Mucosa of rectum (tissue), 2 donors: ENCODE results near the gene TECPR1.
A peak's percentile ranks its signal among the peaks of the same experiment; 100 is the strongest.

Experiments used
- H3K27ac ChIP-seq, 2 donors: one replicate each; pipeline ENCODE4 v1.7.0; 2013; ENCODE audit warnings: inconsistent platforms in 2 of 2, low read depth in 2 of 2, low read length in 2 of 2
- H3K27me3 ChIP-seq, 2 donors: one replicate each; pipeline ENCODE4 v1.7.0; 2013; ENCODE audit warnings: low read length in 2 of 2; ENCODE audit not compliant: control insufficient read depth in 2 of 2, insufficient read depth in 2 of 2
- H3K36me3 ChIP-seq, 2 donors: one replicate each; pipeline ENCODE4 v1.7.0; 2013; ENCODE audit warnings: low read length in 2 of 2; ENCODE audit not compliant: control insufficient read depth in 2 of 2, insufficient read depth in 2 of 2
- H3K4me1 ChIP-seq, 2 donors: one replicate each; pipeline ENCODE4 v1.7.0; 2013; ENCODE audit warnings: low read length in 2 of 2, mild to moderate bottlenecking in 1 of 2; ENCODE audit not compliant: control insufficient read depth in 2 of 2, insufficient read depth in 2 of 2
- H3K4me3 ChIP-seq, 2 donors: one replicate each; pipeline ENCODE4 v1.7.0; 2013; ENCODE audit warnings: low read length in 2 of 2
- H3K9ac ChIP-seq, 2 donors: one replicate each; pipeline ENCODE4 v1.7.0; 2013; ENCODE audit warnings: low read length in 2 of 2, low read depth in 1 of 2, mild to moderate bottlenecking in 1 of 2
- H3K9me3 ChIP-seq, 2 donors: one replicate each; pipeline ENCODE4 v1.7.0; 2013; ENCODE audit warnings: low read length in 2 of 2; ENCODE audit not compliant: control insufficient read depth in 2 of 2
- donor health status: healthy.
- donor health status: Normal muscosa, but diverticular disease.

The TECPR1 gene

GRCh38 chr7:98191668-98192431 lies 60.2 kb downstream of the TECPR1 start:
- no peaks in the 10 kb centered on the region for H3K4me1 ChIP-seq
- H3K36me3 ChIP-seq: peaks cover 58 to 68% of the 10 kb centered on the region in 2 donors
- no peaks in the 10 kb centered on the region for H3K27me3 ChIP-seq
- H3K9ac ChIP-seq: no peak overlapping the region
- no peak overlapping the region for H3K4me3 ChIP-seq
- H3K27ac ChIP-seq: no peak overlapping the region
- no peaks in the 10 kb centered on the region for H3K9me3 ChIP-seq

- H3K9ac ChIP-seq: no peak overlapping the region
- no peaks in the 10 kb centered on the region for H3K9me3 ChIP-seq
- no peaks in the 10 kb centered on the region for H3K27me3 ChIP-seq
- H3K4me1 ChIP-seq: no peaks in the 10 kb centered on the region
- H3K36me3 ChIP-seq: peaks cover 43 to 54% of the 10 kb centered on the region in 2 donors
- H3K4me3 ChIP-seq: no peak overlapping the region
- no peak overlapping the region for H3K27ac ChIP-seq
Measured at GRCh38 chr7:98189559-98189958, 62.5 kb downstream of the TECPR1 start.

DNA sequence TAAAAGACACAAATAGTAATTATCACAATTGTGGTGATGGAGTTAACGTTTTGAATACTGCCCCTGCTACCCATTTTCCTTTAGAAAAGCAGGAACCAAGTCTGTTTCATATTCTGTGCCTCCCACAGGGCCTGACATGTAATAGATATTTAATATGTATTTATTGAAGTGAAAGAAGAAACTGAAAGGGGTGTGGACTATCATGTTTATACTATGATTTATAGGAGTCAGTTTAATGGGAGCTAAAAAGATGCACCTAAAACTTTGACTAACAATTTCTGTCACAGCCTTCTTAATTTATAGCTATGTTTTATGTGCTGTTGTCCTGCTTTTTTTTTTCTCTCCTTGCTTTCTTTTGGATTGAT lies 64.9 kb downstream of the TECPR1 start:
- Histone ChIP-seq H3K9me3 (no peaks in the 10 kb centered on the region), H3K27ac (no peak overlapping the region), H3K9ac (no peak overlapping the region), H3K4me1 (no peaks in the 10 kb centered on the region), H3K27me3 (no peaks in the 10 kb centered on the region), H3K4me3 (no peak overlapping the region), H3K36me3 (peaks cover 21 to 35% of the 10 kb centered on the region in 2 donors)

- Histone ChIP-seq H3K9ac (no peak overlapping the region), H3K27ac (no peak overlapping the region), H3K4me3 (no peak overlapping the region), H3K36me3 (peaks cover 16 to 30% of the 10 kb centered on the region in 2 donors), H3K27me3 (no peaks in the 10 kb centered on the region), H3K4me1 (no peaks in the 10 kb centered on the region), H3K9me3 (no peaks in the 10 kb centered on the region)
Measured at GRCh38 chr7:98186452-98187137, 65.4 kb downstream of the TECPR1 start.

DNA sequence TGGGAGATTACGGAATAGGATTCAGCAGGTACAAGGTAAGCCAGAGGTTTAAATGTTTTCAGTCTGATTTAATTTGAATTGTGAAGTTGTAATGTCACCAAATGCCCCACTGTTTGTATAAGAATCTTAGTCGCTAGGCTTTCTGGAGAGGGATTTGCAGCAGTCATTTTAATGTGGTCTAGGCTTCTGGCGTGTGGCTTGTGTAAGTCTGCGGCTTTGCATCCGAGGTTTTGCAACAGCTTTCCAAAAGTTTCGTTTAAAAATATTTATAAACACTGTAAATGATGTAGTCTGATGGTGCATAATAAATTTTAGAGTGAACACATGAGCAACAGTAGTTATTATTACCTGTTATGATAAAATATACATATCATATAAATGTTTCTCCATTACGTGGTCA lies 66.9 kb downstream of the TECPR1 start:
- Histone ChIP-seq H3K27ac (no peak overlapping the region), H3K9ac (no peak overlapping the region), H3K36me3 (peaks cover 9 to 20% of the 10 kb centered on the region in 2 donors), H3K4me3 (no peak overlapping the region), H3K9me3 (no peaks in the 10 kb centered on the region), H3K4me1 (no peaks in the 10 kb centered on the region), H3K27me3 (no peaks in the 10 kb centered on the region)

- no peak overlapping the region for H3K27ac ChIP-seq
- H3K9me3 ChIP-seq: no peaks in the 10 kb centered on the region
- no peaks in the 10 kb centered on the region for H3K27me3 ChIP-seq
- H3K4me1 ChIP-seq: peaks cover 0 to 7% of the 10 kb centered on the region in 2 donors
- H3K9ac ChIP-seq: no peak overlapping the region
- H3K36me3 ChIP-seq: peaks cover 9 to 16% of the 10 kb centered on the region in 2 donors
- no peak overlapping the region for H3K4me3 ChIP-seq
Measured at GRCh38 chr7:98180751-98181150, 71.3 kb downstream of the TECPR1 start.

DNA sequence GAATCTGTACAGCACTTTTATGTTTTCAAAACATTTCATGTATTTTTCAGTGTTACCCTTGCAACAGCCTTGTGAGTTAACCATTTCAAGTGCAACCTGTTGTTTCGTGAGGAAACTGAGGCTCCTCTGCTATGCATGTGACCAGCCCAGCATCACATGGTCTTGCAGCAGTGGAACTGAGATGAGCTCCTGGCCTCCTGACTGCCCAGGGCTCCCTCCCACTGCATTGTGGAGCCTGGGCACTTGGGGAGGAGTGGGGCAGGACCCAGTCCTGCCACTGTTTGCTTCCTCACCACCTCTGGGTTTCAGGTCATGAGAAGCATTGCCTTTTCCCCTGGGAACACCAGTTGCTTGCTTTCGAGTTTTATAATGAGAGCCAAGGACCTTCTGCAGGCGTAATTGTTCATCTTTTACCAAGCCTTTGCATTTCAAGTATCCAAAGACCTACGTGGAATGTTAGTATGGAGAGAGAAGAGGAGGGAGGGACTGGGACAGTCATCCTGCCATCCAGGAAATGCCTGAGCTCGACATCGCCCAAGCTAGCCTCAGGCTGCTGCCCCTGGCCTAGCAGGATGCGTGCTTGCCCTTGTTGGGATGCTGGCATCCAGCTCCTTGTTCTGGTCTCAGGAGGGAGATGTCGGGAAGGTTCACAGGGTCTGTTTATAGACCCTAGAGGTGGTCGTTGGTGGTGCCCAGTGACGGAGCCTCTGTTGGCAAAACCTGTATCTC lies 73.1 kb downstream of the TECPR1 start:
- Histone ChIP-seq H3K9ac (no peak overlapping the region), H3K36me3 (peaks cover 21 to 22% of the 10 kb centered on the region in 2 donors), H3K27ac (no peak overlapping the region), H3K9me3 (no peaks in the 10 kb centered on the region), H3K4me3 (no peak overlapping the region), H3K27me3 (no peaks in the 10 kb centered on the region), H3K4me1 (peaks cover 0 to 7% of the 10 kb centered on the region in 2 donors)

DNA sequence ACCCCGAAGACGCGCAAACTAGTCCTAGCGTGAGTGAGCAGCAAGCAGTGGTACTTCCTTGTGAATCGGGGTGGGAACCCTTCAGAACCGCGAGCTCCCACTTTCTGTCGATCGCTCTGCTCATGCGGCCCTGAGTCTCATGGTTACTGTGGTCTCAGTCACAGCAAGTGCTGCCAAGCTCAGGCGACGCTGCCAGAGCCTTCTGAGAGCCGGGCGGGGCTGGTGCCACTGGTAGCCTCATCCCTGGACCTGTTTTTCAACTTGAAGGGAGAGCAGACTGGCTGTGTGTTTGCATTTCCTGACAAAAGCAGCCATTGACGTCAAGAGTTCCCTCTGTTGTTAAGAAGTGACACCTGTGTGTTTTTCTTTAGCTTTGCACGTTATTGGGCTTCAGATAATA lies 73.7 kb downstream of the TECPR1 start:
- H3K27me3 ChIP-seq: no peaks in the 10 kb centered on the region
- H3K27ac ChIP-seq: peak overlapping the region in 1 of 2 donors; percentile 44
- H3K36me3 ChIP-seq: peaks cover 21 to 22% of the 10 kb centered on the region in 2 donors
- H3K4me1 ChIP-seq: peaks cover 0 to 7% of the 10 kb centered on the region in 2 donors
- H3K9ac ChIP-seq: no peak overlapping the region
- no peaks in the 10 kb centered on the region for H3K9me3 ChIP-seq
- H3K4me3 ChIP-seq: no peak overlapping the region

GRCh38 chr7:98177553-98177952 lies 74.5 kb downstream of the TECPR1 start:
- Histone ChIP-seq H3K4me3 (no peak overlapping the region), H3K27me3 (no peaks in the 10 kb centered on the region), H3K4me1 (peaks cover 0 to 7% of the 10 kb centered on the region in 2 donors), H3K36me3 (peaks cover 22 to 23% of the 10 kb centered on the region in 2 donors), H3K9me3 (no peaks in the 10 kb centered on the region), H3K27ac (no peak overlapping the region), H3K9ac (no peak overlapping the region)
